ENCODE data around the gene NF1.

DNA sequence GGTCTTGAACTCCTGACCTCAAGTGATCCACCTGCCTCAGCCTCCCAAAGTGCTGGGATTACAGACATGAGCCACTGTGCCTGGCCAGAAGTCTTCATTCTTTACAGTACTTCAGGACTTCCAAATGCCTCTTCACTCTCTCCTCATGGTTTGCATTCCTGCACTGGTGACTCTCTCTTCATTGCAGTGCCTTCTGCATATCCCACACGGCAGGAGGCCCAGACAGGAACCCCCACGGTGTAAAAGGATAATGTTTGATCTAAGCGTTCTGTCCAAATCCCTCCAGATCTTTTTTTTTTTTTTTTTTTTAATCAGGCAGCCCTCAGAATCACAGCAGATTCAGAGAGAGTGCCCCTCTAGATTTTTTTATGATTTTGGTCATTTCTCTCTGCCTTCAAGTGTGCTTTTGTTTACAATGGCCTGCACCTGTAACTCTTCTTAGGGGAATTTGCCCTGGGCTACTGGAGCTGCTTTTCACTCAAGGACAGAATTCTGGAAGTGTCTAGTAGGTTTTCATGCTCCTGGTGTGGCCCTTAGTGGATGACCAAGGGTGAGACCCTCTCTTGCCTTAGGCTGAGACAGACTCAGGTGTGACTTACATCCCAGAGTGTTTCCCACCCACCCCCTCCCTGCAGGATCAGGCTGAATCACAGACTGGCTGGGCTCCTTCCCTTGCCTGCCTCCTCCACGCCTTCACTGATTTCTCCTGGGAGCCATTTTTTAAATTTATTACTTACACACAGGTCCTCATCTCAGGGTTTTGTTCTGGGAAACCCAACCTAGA lies 19.8 kb upstream of the NF1 start:
- TF ChIP-seq, protein P1, sequence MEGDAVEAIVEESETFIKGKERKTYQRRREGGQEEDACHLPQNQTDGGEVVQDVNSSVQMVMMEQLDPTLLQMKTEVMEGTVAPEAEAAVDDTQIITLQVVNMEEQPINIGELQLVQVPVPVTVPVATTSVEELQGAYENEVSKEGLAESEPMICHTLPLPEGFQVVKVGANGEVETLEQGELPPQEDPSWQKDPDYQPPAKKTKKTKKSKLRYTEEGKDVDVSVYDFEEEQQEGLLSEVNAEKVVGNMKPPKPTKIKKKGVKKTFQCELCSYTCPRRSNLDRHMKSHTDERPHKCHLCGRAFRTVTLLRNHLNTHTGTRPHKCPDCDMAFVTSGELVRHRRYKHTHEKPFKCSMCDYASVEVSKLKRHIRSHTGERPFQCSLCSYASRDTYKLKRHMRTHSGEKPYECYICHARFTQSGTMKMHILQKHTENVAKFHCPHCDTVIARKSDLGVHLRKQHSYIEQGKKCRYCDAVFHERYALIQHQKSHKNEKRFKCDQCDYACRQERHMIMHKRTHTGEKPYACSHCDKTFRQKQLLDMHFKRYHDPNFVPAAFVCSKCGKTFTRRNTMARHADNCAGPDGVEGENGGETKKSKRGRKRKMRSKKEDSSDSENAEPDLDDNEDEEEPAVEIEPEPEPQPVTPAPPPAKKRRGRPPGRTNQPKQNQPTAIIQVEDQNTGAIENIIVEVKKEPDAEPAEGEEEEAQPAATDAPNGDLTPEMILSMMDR (IDR thresholded peaks at IDR 0.05; ENCODE audit: insufficient read depth, low read depth, low read length) = no peak
- TF ChIP-seq EZH2 (IDR thresholded peaks at IDR 0.05; ENCODE audit: insufficient read depth, low read length) = no peak

All from astrocyte (in vitro differentiated cells and primary cell).